OCI-LY7 (cell line): ENCODE data around the gene HK2.

ENCODE experiments used
- EZH2phosphoT487 ChIP-seq: fragments of 200-600 bp; sonication (generic); IDR thresholded peaks from 2 replicates; pipeline ENCODE4 v1.6.1; 2018; ENCODE audit warnings: low read depth, borderline replicate concordance, mild to moderate bottlenecking, mixed run types, antibody characterized with exemption, low read length, moderate library complexity, mixed read lengths
- TF ChIP-seq, protein P1 (sequence below): fragments of 200-600 bp; sonication (generic); conservative IDR thresholded peaks from 2 replicates; pipeline ENCODE4 v1.5.1; 2014; ENCODE audit warnings: mild to moderate bottlenecking, antibody characterized with exemption, low read length, moderate library complexity, mixed read lengths

DNA sequence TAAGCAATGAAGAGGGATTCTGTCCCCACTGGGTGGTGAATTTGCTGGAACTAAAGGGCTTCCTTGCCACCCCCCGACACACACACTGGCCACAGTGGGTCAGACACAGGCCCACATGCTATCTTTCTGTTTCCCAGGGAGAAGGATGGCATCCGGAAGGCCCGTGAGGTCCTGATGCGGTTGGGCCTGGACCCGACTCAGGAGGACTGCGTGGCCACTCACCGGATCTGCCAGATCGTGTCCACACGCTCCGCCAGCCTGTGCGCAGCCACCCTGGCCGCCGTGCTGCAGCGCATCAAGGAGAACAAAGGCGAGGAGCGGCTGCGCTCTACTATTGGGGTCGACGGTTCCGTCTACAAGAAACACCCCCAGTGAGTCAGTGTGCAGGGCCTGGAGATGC is 44.6 kb downstream of the HK2 start:
- no peak for TF ChIP-seq EZH2phosphoT487
- TF ChIP-seq, protein P1, sequence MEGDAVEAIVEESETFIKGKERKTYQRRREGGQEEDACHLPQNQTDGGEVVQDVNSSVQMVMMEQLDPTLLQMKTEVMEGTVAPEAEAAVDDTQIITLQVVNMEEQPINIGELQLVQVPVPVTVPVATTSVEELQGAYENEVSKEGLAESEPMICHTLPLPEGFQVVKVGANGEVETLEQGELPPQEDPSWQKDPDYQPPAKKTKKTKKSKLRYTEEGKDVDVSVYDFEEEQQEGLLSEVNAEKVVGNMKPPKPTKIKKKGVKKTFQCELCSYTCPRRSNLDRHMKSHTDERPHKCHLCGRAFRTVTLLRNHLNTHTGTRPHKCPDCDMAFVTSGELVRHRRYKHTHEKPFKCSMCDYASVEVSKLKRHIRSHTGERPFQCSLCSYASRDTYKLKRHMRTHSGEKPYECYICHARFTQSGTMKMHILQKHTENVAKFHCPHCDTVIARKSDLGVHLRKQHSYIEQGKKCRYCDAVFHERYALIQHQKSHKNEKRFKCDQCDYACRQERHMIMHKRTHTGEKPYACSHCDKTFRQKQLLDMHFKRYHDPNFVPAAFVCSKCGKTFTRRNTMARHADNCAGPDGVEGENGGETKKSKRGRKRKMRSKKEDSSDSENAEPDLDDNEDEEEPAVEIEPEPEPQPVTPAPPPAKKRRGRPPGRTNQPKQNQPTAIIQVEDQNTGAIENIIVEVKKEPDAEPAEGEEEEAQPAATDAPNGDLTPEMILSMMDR, result no peak
